ENCODE results near the gene PTCHD4.

The PTCHD4 gene

DNA sequence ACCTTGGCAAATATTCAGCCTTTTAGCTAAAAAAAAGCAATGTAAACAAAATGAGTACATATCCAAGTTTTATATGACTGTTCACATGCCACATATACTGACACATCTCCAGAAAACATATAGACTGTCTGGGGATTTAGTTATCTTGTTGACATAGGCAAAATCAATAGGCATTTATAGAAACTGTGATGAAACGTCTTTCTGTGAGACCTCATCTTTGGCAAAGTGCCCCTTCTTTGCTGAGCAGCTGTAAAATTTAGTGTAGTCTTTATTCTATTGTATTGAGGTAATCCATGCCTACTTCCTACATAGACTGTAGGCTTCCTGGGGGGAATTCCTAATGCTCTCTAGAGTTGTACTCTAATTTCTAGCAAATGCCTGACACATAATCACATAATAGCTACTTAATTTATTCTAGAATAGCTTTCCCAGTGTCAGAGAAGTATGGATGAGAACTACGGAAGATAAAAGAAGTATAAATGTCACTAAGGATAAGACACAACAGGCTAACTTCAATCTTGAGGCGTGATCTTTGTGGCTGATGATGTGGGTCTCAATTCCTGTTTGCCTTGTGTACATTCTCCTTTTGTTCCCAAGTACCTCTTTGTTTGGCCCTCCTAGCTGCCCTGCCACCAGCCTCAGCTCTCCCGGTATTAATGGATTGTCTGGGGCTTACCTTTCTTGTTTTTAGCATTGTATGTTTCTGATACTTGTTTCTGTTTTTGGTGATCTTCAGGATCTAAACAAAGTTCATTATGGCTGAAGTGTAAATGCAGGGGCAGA is 30.6 kb downstream of the PTCHD4 start:
- DNase-seq (ENCODE audit: extremely low read depth, low read depth): no peak
- TF ChIP-seq, protein P1, sequence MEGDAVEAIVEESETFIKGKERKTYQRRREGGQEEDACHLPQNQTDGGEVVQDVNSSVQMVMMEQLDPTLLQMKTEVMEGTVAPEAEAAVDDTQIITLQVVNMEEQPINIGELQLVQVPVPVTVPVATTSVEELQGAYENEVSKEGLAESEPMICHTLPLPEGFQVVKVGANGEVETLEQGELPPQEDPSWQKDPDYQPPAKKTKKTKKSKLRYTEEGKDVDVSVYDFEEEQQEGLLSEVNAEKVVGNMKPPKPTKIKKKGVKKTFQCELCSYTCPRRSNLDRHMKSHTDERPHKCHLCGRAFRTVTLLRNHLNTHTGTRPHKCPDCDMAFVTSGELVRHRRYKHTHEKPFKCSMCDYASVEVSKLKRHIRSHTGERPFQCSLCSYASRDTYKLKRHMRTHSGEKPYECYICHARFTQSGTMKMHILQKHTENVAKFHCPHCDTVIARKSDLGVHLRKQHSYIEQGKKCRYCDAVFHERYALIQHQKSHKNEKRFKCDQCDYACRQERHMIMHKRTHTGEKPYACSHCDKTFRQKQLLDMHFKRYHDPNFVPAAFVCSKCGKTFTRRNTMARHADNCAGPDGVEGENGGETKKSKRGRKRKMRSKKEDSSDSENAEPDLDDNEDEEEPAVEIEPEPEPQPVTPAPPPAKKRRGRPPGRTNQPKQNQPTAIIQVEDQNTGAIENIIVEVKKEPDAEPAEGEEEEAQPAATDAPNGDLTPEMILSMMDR (IDR thresholded peaks at IDR 0.05; ENCODE audit: low read depth, low read length): no peak

DNA sequence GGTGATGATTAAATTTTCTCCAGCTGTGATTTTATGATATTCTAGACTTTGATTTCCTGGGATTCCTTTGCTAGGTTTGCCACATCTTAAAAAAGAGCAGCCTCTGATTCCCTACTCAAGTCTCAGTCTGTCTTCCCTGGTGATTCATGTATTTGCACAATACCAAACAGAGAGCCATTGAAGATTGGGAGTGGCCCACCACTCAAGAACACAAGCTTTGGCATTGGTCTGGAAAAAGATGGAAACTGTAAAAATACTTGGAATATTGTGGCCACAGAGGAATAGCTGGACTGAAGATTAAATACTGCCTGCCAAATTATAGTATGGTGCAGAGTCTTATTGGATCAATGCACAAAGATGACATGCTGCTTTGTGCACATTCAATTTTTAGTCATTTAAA is 32.9 kb downstream of the PTCHD4 start:
- TF ChIP-seq, protein P1 (IDR thresholded peaks at IDR 0.05; ENCODE audit: low read depth, low read length): no peak
- DNase-seq (ENCODE audit: extremely low read depth, low read depth): no peak

DNA sequence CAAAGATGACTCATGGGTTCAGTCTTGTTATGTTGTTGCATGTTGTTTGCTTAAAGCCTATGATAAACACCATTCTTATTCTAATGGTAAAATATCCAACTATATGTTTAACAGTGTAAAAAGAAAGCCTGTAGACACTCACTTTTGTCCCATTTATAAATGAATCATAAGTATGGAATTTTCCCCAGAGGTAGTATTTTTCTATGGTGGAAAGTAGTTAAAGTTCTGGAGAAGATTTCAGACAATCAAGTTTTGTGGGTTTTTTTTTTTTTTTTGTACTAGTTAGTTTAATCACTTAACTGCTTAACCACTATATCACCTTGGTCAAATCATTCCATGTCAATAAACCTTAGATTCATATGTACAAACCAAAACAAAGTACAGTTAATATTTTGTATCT is 35.8 kb downstream of the PTCHD4 start:
- no peak for DNase-seq (ENCODE audit: extremely low read depth, low read depth)
- TF ChIP-seq, protein P1 (IDR thresholded peaks at IDR 0.05; ENCODE audit: low read depth, low read length): no peak

DNA sequence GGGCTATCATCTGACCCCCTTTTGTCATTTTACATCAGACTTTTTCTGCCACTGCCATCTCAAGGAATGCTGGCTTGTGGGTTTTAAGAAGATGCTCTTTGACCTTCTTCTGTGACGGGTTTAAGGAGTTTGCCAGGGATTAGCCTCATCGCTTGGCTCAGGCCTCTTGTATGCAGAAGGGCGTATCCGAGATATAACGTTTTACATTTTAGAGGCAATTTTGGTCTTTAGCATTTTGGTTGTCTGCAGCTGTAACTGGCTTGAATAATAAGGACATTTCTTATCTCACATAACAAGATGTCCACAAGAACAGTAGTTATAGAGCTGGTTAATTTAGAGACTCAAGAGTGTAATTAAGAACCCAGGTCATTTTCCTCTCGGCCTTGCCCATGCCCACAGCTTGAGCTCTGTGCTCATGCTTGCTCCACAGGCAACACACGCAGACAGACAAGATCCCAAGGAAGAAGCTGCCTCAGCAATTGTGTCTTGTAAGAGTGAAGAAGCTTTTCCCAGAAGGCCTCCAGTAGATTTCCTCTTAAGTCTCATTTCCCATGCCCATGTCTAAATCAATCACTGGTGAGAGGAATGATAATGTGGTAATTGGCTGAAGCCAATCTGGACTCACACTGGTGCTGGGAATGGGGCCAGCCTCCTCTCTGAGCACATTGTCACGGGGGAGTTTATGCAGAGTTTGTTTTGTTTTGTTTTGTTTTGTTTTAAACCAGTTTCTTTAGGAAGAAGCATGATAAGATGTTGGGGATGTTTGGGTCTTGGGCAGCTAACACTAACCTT is 36.8 kb downstream of the PTCHD4 start:
- TF ChIP-seq, protein P1 (IDR thresholded peaks at IDR 0.05; ENCODE audit: low read depth, low read length): no peak
- no peak for DNase-seq (ENCODE audit: extremely low read depth, low read depth)

DNA sequence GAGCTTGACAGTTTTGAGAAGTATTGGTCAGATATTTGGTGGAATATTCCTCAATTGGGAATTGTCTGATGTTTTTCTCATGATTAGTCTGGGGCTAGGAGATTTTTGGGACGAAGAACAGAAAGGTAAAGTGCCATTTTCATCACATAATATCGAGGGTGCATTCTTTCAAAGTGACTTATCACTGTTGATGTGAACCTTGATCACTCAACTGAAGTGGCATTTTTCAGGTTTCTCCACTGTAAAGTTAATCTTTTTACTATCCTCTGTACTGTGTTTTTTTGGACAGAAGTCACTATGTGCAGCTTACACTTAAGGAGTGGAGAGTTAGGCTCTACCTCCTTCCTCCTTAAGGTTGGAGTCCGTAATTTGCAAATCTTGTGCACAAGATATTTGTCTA is 39.2 kb downstream of the PTCHD4 start:
- no peak for DNase-seq (ENCODE audit: extremely low read depth, low read depth)

DNA sequence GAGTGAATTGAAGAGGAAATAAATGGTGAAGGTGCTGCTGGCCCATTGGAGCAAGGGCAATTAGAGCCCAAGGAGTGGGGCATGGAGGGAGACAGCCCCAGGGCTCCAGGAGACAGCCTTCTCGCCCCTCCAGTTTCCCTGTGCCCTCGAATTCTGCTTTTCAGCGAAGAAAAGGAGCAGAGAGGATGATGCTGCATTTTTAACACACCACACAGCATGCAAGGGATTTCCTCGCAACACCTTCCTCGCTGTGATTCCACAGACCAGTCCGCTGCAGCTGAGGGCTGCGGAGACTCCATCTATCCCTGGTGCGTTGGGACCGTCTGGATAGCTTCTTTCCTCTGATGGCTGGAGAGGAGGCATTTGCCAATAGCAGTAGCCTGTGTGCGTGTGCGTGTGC is 41.7 kb downstream of the PTCHD4 start:
- TF ChIP-seq, protein P1 (IDR thresholded peaks at IDR 0.05; ENCODE audit: low read depth, low read length): no peak
- DNase-seq (ENCODE audit: extremely low read depth, low read depth): no peak

More for the DNA sequence above, 39.2 kb downstream of the PTCHD4 start:
- TF ChIP-seq, protein P1 (IDR thresholded peaks at IDR 0.05; ENCODE audit: low read depth, low read length): no peak

Measured in AG09319 (cell line).